Transverse colon (tissue), 4 donors: ENCODE results near the gene TENM4. TPM values are rescaled to one million over a fixed set of nuclear protein-coding genes. Genes with fewer than 3 reads are reported as not detected.

Experiments
- DNase-seq: peaks from one replicate; pipeline ENCODE4 v3.0.0-alpha.2; 2019
- H3K27ac ChIP-seq, 4 donors: fragments of 200-600 bp; sonication (generic); 2 replicates each; pipeline ENCODE4 v1.5.1; 2016 to 2018; ENCODE audit warnings: inconsistent platforms in 4 of 4
- H3K27me3 ChIP-seq: fragments of 200-600 bp; sonication (generic); 2 replicates; pipeline ENCODE4 v1.5.1; 2017; ENCODE audit warnings: inconsistent platforms
- H3K36me3 ChIP-seq, 4 donors: fragments of 200-600 bp; sonication (generic); 2 replicates each; pipeline ENCODE4 v1.5.1; 2017 to 2019; ENCODE audit warnings: inconsistent platforms in 4 of 4
- H3K4me1 ChIP-seq, 4 donors: fragments of 200-600 bp; sonication (generic); 2 replicates each; pipeline ENCODE4 v1.5.1; 2017 to 2020; ENCODE audit warnings: inconsistent platforms in 4 of 4
- H3K4me3 ChIP-seq, 4 donors: fragments of 200-600 bp; sonication (generic); 1 replicate in 1 of 4; 2 replicates in 3 of 4; pipeline versions ENCODE4 v1.5.1 to v1.6.1; 2017 to 2019; ENCODE audit warnings: inconsistent platforms in 4 of 4
- H3K9me3 ChIP-seq, 2 donors: fragments of 200-600 bp; sonication (generic); 2 replicates each; pipeline ENCODE4 v1.5.1; 2017 to 2019; ENCODE audit warnings: inconsistent platforms in 2 of 2
- CTCF ChIP-seq, 5 experiments: fragments of 200-600 bp in 3 of 5; fragments of 450-650 bp in 2 of 5; sonication (generic) in 3 of 5; IDR thresholded peaks; 1 replicate in 2 of 5; 2 replicates in 3 of 5; pipeline ENCODE4 v1.5.1; 2016 to 2017; ENCODE audit warnings: antibody characterized with exemption in 5 of 5, inconsistent platforms in 3 of 5, mild to moderate bottlenecking in 2 of 5, moderate library complexity in 1 of 5
- EP300 ChIP-seq: sonication (generic); formaldehyde crosslinking; IDR thresholded peaks from one replicate; pipeline ENCODE4 v1.6.1; 2017; ENCODE audit warnings: antibody characterized with exemption, low read depth
- POLR2A ChIP-seq: fragments of 450-650 bp; IDR thresholded peaks from one replicate; pipeline ENCODE4 v1.6.1; 2016; ENCODE audit warnings: antibody characterized with exemption, mild to moderate bottlenecking, moderate library complexity
- POLR2AphosphoS5 ChIP-seq, 3 donors: sonication (generic); formaldehyde crosslinking; IDR thresholded peaks; one replicate each; pipeline ENCODE4 v1.6.1; 2016; ENCODE audit warnings: antibody characterized with exemption in 3 of 3
- WGBS, 2 donors: methylation state at CpG; one replicate each; pipeline ENCODE4 v1.1.5; 2018; ENCODE audit warnings: low coverage in 1 of 2; 5-methylcytosine and 5-hydroxymethylcytosine counted together
- in situ Hi-C, 4 donors: fragments of 200-750 bp; cut with MboI; loops; one replicate each; pipeline versions ENCODE4 v1.15.0 to v1.15.1; 2017; ENCODE audit warnings: low sequenced_read_pairs in 3 of 4, low pct_ligation_motif_present in 1 of 4, low pct_unique_long_range_greater_than_20kb in 1 of 4
- intact Hi-C: fragments of 100-400 bp; cut with DNase I; formaldehyde crosslinking; loops from one replicate; pipeline ENCODE4 v1.15.1; 2023; ENCODE audit warnings: low total_unique reads
- total RNA-seq, 4 donors: library from RNA; depleted of rRNA; stranded (reverse); fragments of >200 nt; gene quantifications; one replicate each; pipeline ENCODE4 v1.1.0, GENCODE V29; 2016

Gene TENM4
- total RNA-seq, 4 donors from 2014 or later, result 0.14 to 0.79 (median 0.39) TPM

GRCh38 chr11:79054636-79055035 is 386.2 kb downstream of the TENM4 start:
- DNase-seq, result no peak
- Histone ChIP-seq H3K27me3 (no peaks in the 10 kb centered on the region), H3K9me3 (no peaks in the 10 kb centered on the region), H3K4me3 (no peak overlapping the region), H3K27ac (no peak overlapping the region), H3K4me1 (no peaks in the 10 kb centered on the region), H3K36me3 (no peaks in the 10 kb centered on the region)
- WGBS, 2 donors, result 71 to 73% methylated on average over 3 of the region's 3 CpGs
- intact Hi-C loops, result no loop called here
- TF ChIP-seq POLR2A, result no peak
- no peak for TF ChIP-seq POLR2AphosphoS5 (IDR thresholded peaks at IDR 0.05)
- TF ChIP-seq EP300, result no peak
- TF ChIP-seq CTCF (IDR thresholded peaks at IDR 0.05), result no peak
- in situ Hi-C loops, result loop anchor here in 2 of 4 donors (25.0 kb wide), 1 partner anchor 392 kb away; no protein-coding TSS in a partner anchor

- Histone ChIP-seq H3K4me1 (no peaks in the 10 kb centered on the region), H3K27me3 (no peaks in the 10 kb centered on the region), H3K27ac (no peak overlapping the region), H3K9me3 (no peaks in the 10 kb centered on the region), H3K36me3 (no peaks in the 10 kb centered on the region), H3K4me3 (no peak overlapping the region)
- intact Hi-C loops (no loop called here), in situ Hi-C loops (loop anchor here in 2 of 4 donors (25.0 kb wide), 1 partner anchor 390 kb away; no protein-coding TSS in a partner anchor)
- 32 to 78% methylated on average over 1 to 3 of the region's 3 CpGs for WGBS, 2 donors
- DNase-seq, result no peak
- TF ChIP-seq CTCF (IDR thresholded peaks at IDR 0.05) (no peak), POLR2AphosphoS5 (IDR thresholded peaks at IDR 0.05) (no peak), EP300 (no peak), POLR2A (no peak)
These were observed 388.3 kb downstream of the TENM4 start for GRCh38 chr11:79052544-79052943.

- in situ Hi-C loops (loop anchor here in 2 of 4 donors (25.0 kb wide), 1 partner anchor 388 kb away; no protein-coding TSS in a partner anchor), intact Hi-C loops (no loop called here)
These were observed 390.0 kb downstream of the TENM4 start for GRCh38 chr11:79050786-79051185.

GRCh38 chr11:79049741-79050179 is 391.1 kb downstream of the TENM4 start:
- no peak overlapping the region for H3K27ac ChIP-seq
- TF ChIP-seq POLR2AphosphoS5 (IDR thresholded peaks at IDR 0.05), result no peak
- no peak for TF ChIP-seq EP300
- no peak for TF ChIP-seq POLR2A
- no peaks in the 10 kb centered on the region for H3K9me3 ChIP-seq
- no peaks in the 10 kb centered on the region for H3K4me1 ChIP-seq
- no peaks in the 10 kb centered on the region for H3K36me3 ChIP-seq
- WGBS, 2 donors, result 73 to 90% methylated on average over 2 to 4 of the region's 4 CpGs
- H3K27me3 ChIP-seq, result no peaks in the 10 kb centered on the region
- H3K4me3 ChIP-seq, result no peak overlapping the region
- in situ Hi-C loops, result loop anchor here in 2 of 4 donors (25.0 kb wide), 1 partner anchor 387 kb away; no protein-coding TSS in a partner anchor
- no peak for DNase-seq
- intact Hi-C loops, result no loop called here

More at GRCh38 chr11:79050786-79051185, 390.0 kb downstream of the TENM4 start:
- 0 to 47% methylated on average over 1 to 3 of the region's 3 CpGs for WGBS, 2 donors
- Histone ChIP-seq H3K4me3 (no peak overlapping the region), H3K4me1 (no peaks in the 10 kb centered on the region), H3K36me3 (no peaks in the 10 kb centered on the region), H3K9me3 (no peaks in the 10 kb centered on the region), H3K27me3 (no peaks in the 10 kb centered on the region), H3K27ac (no peak overlapping the region)
- no peak for TF ChIP-seq POLR2AphosphoS5 (IDR thresholded peaks at IDR 0.05)
- no peak for TF ChIP-seq EP300
- TF ChIP-seq CTCF (IDR thresholded peaks at IDR 0.05), result no peak
- TF ChIP-seq POLR2A, result no peak
- no peak for DNase-seq

DNA sequence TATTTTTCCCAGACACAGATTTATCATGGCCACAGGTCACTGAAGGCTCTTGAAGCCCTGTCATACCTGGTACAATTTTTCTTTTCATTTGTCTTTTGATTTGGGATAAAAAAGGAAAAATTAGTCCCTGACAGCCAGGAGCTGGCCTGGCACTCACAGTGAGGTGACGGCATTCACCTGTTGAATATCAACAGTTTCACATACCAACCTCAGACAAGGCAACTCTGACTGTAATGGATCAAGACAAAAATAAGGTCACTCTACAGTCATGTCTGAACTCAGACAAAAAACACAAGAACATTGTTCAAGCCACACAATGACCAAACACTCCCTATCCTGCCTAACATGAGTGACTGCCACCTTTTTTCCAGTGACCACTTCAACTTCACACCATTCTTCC is 392.9 kb downstream of the TENM4 start:
- TF ChIP-seq POLR2A (no peak), CTCF (IDR thresholded peaks at IDR 0.05) (no peak), EP300 (no peak), POLR2AphosphoS5 (IDR thresholded peaks at IDR 0.05) (no peak)
- no peak for DNase-seq
- H3K27me3 ChIP-seq, result no peaks in the 10 kb centered on the region
- in situ Hi-C loops (no loop called here), intact Hi-C loops (no loop called here)
- no peak overlapping the region for H3K4me3 ChIP-seq
- no peaks in the 10 kb centered on the region for H3K9me3 ChIP-seq
- no peak overlapping the region for H3K27ac ChIP-seq
- no peaks in the 10 kb centered on the region for H3K36me3 ChIP-seq
- WGBS, 2 donors, result 94% methylated on average over 1 of the region's 1 CpG; no CpG with 5 or more reads in 1 of the 2 donors
- no peaks in the 10 kb centered on the region for H3K4me1 ChIP-seq
